ENCODE data around the gene CTAGE8. TPM values are rescaled to one million over a fixed set of nuclear protein-coding genes. Genes with fewer than 3 reads are reported as not detected.
"Not testable (repeated sequence)": the region's sequence is repeated elsewhere in the genome, so short reads cannot be mapped to it uniquely, and the experiment has no call there.

Gene CTAGE8
- total and polyA plus RNA-seq, 4 donors, result 0.44 to 0.92 (median 0.57) TPM; not detected in 1

GRCh38 chr7:144275281-144275680 lies 6.2 kb upstream of the CTAGE8 start:
- WGBS, result 93% methylated on average over 4 of the region's 6 CpGs
- not testable (repeated sequence) for H3K27me3 ChIP-seq (ENCODE audit: control insufficient read depth in 4 of 4, insufficient read depth in 4 of 4, low read length in 3 of 4); DNase-seq (ENCODE audit: low spot score); H3K9me3 ChIP-seq (ENCODE audit: control insufficient read depth in 4 of 4, low read length in 3 of 4); H3K9ac ChIP-seq (ENCODE audit: low read depth in 1 of 2, low read length in 2 of 2); H3K4me3 ChIP-seq (ENCODE audit: low read depth in 1 of 3, low read length in 3 of 3); H3K36me3 ChIP-seq (ENCODE audit: control insufficient read depth in 4 of 4, insufficient read depth in 3 of 4, low read depth in 1 of 4, low read length in 3 of 4); H3K4me1 ChIP-seq (ENCODE audit: control insufficient read depth in 4 of 4, insufficient read depth in 4 of 4, low read length in 3 of 4); H3K27ac ChIP-seq (ENCODE audit: low read depth in 1 of 2, low read length in 2 of 2)

- H3K4me1 ChIP-seq (ENCODE audit: control insufficient read depth in 4 of 4, insufficient read depth in 4 of 4, low read length in 3 of 4); DNase-seq (ENCODE audit: low spot score); H3K36me3 ChIP-seq (ENCODE audit: control insufficient read depth in 4 of 4, insufficient read depth in 3 of 4, low read depth in 1 of 4, low read length in 3 of 4); H3K4me3 ChIP-seq (ENCODE audit: low read depth in 1 of 3, low read length in 3 of 3); H3K27me3 ChIP-seq (ENCODE audit: control insufficient read depth in 4 of 4, insufficient read depth in 4 of 4, low read length in 3 of 4); H3K9ac ChIP-seq (ENCODE audit: low read depth in 1 of 2, low read length in 2 of 2); H3K9me3 ChIP-seq (ENCODE audit: control insufficient read depth in 4 of 4, low read length in 3 of 4); H3K27ac ChIP-seq (ENCODE audit: low read depth in 1 of 2, low read length in 2 of 2): not testable (repeated sequence)
- WGBS, result 96% methylated on average over 6 of the region's 7 CpGs
These were observed 4.4 kb downstream of the CTAGE8 start, which contains the start of gene OR2A7 for GRCh38 chr7:144264692-144265091. Gene OR2A7 (minus strand): TSS chr7:144264792. CDS start chr7:144259628, 5,164 bp downstream.

- H3K27me3 ChIP-seq (ENCODE audit: control insufficient read depth in 4 of 4, insufficient read depth in 4 of 4, low read length in 3 of 4); H3K4me3 ChIP-seq (ENCODE audit: low read depth in 1 of 3, low read length in 3 of 3); H3K36me3 ChIP-seq (ENCODE audit: control insufficient read depth in 4 of 4, insufficient read depth in 3 of 4, low read depth in 1 of 4, low read length in 3 of 4); H3K4me1 ChIP-seq (ENCODE audit: control insufficient read depth in 4 of 4, insufficient read depth in 4 of 4, low read length in 3 of 4); H3K27ac ChIP-seq (ENCODE audit: low read depth in 1 of 2, low read length in 2 of 2); H3K9me3 ChIP-seq (ENCODE audit: control insufficient read depth in 4 of 4, low read length in 3 of 4); H3K9ac ChIP-seq (ENCODE audit: low read depth in 1 of 2, low read length in 2 of 2); DNase-seq (ENCODE audit: low spot score): not testable (repeated sequence)
- WGBS, result no CpG with 5 or more reads among the region's 2 CpGs
These were observed 7.0 kb downstream of the CTAGE8 start for GRCh38 chr7:144262128-144262527.

GRCh38 chr7:144259067-144259466 lies 10.0 kb downstream of the CTAGE8 start:
- not testable (repeated sequence) for H3K27ac ChIP-seq (ENCODE audit: low read depth in 1 of 2, low read length in 2 of 2); DNase-seq (ENCODE audit: low spot score); H3K9ac ChIP-seq (ENCODE audit: low read depth in 1 of 2, low read length in 2 of 2); H3K9me3 ChIP-seq (ENCODE audit: control insufficient read depth in 4 of 4, low read length in 3 of 4); H3K4me3 ChIP-seq (ENCODE audit: low read depth in 1 of 3, low read length in 3 of 3); H3K4me1 ChIP-seq (ENCODE audit: control insufficient read depth in 4 of 4, insufficient read depth in 4 of 4, low read length in 3 of 4); H3K36me3 ChIP-seq (ENCODE audit: control insufficient read depth in 4 of 4, insufficient read depth in 3 of 4, low read depth in 1 of 4, low read length in 3 of 4); H3K27me3 ChIP-seq (ENCODE audit: control insufficient read depth in 4 of 4, insufficient read depth in 4 of 4, low read length in 3 of 4)
- no CpG with 5 or more reads among the region's 14 CpGs for WGBS

GRCh38 chr7:144256112-144256511 lies 13.0 kb downstream of the CTAGE8 start:
- Histone ChIP-seq H3K4me1 (ENCODE audit: control insufficient read depth in 4 of 4, insufficient read depth in 4 of 4, low read length in 3 of 4) (no peaks in the 10 kb centered on the region), H3K4me3 (ENCODE audit: low read depth in 1 of 3, low read length in 3 of 3) (no peak overlapping the region), H3K27ac (ENCODE audit: low read depth in 1 of 2, low read length in 2 of 2) (no peak overlapping the region), H3K9ac (ENCODE audit: low read depth in 1 of 2, low read length in 2 of 2) (no peak overlapping the region), H3K27me3 (ENCODE audit: control insufficient read depth in 4 of 4, insufficient read depth in 4 of 4, low read length in 3 of 4) (no peaks in the 10 kb centered on the region), H3K9me3 (ENCODE audit: control insufficient read depth in 4 of 4, low read length in 3 of 4) (no peaks in the 10 kb centered on the region), H3K36me3 (ENCODE audit: control insufficient read depth in 4 of 4, insufficient read depth in 3 of 4, low read depth in 1 of 4, low read length in 3 of 4) (no peaks in the 10 kb centered on the region)
- peak; percentile 32 for DNase-seq (ENCODE audit: low spot score)
- TF ChIP-seq YY1 (IDR thresholded peaks at IDR 0.05) (no peak), HNF4G (IDR thresholded peaks at IDR 0.05) (no peak), EGR1 (IDR thresholded peaks at IDR 0.05; ENCODE audit: low read depth in 2 of 2) (no peak), MAX (IDR thresholded peaks at IDR 0.05) (no peak), GABPA (IDR thresholded peaks at IDR 0.05 in 1 of 2, conservative IDR thresholded peaks at IDR 0.05 in 1 of 2) (no peak), FOXA1 (IDR thresholded peaks at IDR 0.05) (no peak), HNF4A (conservative IDR thresholded peaks at IDR 0.05) (no peak), ZBTB33 (IDR thresholded peaks at IDR 0.05) (no peak), FOXA2 (IDR thresholded peaks at IDR 0.05) (no peak), JUND (IDR thresholded peaks at IDR 0.05) (no peak), SP1 (IDR thresholded peaks at IDR 0.05) (no peak), ATF3 (IDR thresholded peaks at IDR 0.05) (no peak), NR2F2 (IDR thresholded peaks at IDR 0.05) (no peak), TAF1 (conservative IDR thresholded peaks at IDR 0.05) (no peak), CTCF (IDR thresholded peaks at IDR 0.05; ENCODE audit: low read depth, low read length, missing input control) (no peak), RAD21 (IDR thresholded peaks at IDR 0.05) (no peak), RXRA (IDR thresholded peaks at IDR 0.05) (no peak)
- WGBS, result 69% methylated on average over 3 of the region's 3 CpGs
